Measurements from ENCODE around the gene NAPA.

- no peak for TF ChIP-seq CTCF (IDR thresholded peaks at IDR 0.05; ENCODE audit: insufficient read depth, low read depth, low read length)
- no peak for TF ChIP-seq EZH2 (IDR thresholded peaks at IDR 0.05; ENCODE audit: insufficient read depth, low read length)
Observed at GRCh38 chr19:47487551-47488515, 27.0 kb downstream of the NAPA start.
